Fibroblast of lung (primary cell): Measurements from ENCODE around the gene SELENOW.
"Not testable (repeated sequence)": the region's sequence is repeated elsewhere in the genome, so short reads cannot be mapped to it uniquely, and the experiment has no call there.

ENCODE experiments used
- EZH2 ChIP-seq: IDR thresholded peaks from 2 replicates; pipeline ENCODE4 v1.5.1; 2012; ENCODE audit warnings: low read length, control low read depth, mild to moderate bottlenecking; ENCODE audit errors: missing control alignments
- TF ChIP-seq, protein P1 (sequence below), 2 donors: IDR thresholded peaks in 1 of 2; conservative IDR thresholded peaks in 1 of 2; 1 replicate in 1 of 2; 2 replicates in 1 of 2; pipeline ENCODE4 v1.5.1; 2011 to 2012; ENCODE audit warnings: low read length in 2 of 2, control low read depth in 1 of 2, inconsistent platforms in 1 of 2, low read depth in 1 of 2, mild to moderate bottlenecking in 1 of 2

DNA sequence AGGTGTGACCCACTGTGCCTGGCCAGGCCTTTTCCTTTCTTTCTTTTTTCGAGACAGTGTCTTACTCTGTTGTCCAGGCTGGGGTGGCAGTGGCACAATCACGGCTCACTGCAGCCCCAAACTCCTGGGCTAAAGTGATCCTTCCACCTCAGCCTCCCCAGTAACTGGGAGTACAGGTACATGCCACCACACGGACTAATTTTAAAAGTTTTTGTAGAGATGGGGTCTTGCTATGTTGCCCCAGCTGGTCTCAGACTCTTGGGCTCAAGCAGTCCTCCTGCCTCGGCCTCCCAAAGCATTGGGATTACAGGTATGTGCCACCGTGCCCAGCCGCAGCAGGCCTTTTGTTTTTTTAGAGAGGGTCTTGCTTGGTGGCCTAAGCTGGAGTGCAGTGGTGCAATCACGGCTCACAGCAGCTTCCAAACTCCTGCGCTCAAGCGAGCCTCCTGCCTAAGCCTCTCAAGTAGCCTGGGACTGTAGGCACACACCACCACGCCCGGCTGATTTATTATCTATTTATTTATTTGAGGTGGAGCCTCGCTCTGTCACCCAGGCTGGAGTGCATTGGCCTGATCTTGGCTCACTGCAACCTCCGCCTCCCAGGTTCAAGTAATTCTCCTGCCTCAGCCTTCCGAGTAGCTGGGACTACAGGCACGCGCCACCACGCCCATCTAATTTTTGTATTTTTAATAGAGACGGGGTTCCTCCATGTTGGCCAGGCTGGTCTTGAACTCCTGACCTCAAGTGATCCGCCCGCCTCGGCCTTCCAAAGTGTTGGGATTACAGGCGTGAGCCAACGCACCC lies 1.1 kb upstream of the SELENOW start:
- TF ChIP-seq, protein P1, sequence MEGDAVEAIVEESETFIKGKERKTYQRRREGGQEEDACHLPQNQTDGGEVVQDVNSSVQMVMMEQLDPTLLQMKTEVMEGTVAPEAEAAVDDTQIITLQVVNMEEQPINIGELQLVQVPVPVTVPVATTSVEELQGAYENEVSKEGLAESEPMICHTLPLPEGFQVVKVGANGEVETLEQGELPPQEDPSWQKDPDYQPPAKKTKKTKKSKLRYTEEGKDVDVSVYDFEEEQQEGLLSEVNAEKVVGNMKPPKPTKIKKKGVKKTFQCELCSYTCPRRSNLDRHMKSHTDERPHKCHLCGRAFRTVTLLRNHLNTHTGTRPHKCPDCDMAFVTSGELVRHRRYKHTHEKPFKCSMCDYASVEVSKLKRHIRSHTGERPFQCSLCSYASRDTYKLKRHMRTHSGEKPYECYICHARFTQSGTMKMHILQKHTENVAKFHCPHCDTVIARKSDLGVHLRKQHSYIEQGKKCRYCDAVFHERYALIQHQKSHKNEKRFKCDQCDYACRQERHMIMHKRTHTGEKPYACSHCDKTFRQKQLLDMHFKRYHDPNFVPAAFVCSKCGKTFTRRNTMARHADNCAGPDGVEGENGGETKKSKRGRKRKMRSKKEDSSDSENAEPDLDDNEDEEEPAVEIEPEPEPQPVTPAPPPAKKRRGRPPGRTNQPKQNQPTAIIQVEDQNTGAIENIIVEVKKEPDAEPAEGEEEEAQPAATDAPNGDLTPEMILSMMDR (conservative IDR thresholded peaks at IDR 0.05 in 1 of 2, IDR thresholded peaks at IDR 0.05 in 1 of 2; ENCODE audit: low read depth in 1 of 2, low read length in 2 of 2) = not testable (repeated sequence)
- not testable (repeated sequence) for TF ChIP-seq EZH2
